HCT116 (cell line): ENCODE measurements around the gene PFDN5. TPM values are rescaled to one million over a fixed set of nuclear protein-coding genes. Genes with fewer than 3 reads are reported as not detected.

Experiments
- ATAC-seq: fragments of 200-7000 bp; cut with Tn5 transposase; 2 replicates; pipeline ENCODE4 v1.9.1; 2020; ENCODE audit warnings: mild to moderate bottlenecking, moderate library complexity
- BruUV-seq: library from RNA; stranded (reverse); fragments of 400-500 nt; replicated peaks from 2 replicates; lab custom pipeline; 2021; lab: Mats Ljungman, UMichigan
- CTCF ChIA-PET: fragments of 300-600 bp; sonication (Branson Sonifier 250); formaldehyde crosslinking; loops from one replicate; lab custom pipeline; 2021; ENCODE audit warnings: antibody characterized with exemption; lab: Charles Lee
- POLR2A ChIA-PET: fragments of 300-600, 350-600 bp; sonication (Branson Sonifier 250); formaldehyde crosslinking; loops from one replicate; lab custom pipeline; 2021; ENCODE audit warnings: antibody characterized with exemption; lab: Charles Lee
- RAD21 ChIA-PET, 2 experiments: fragments of 300-600 bp; sonication (Branson Sonifier 250); formaldehyde crosslinking; loops; one replicate each; lab custom pipeline; 2023; ENCODE audit warnings: low total read pairs in 2 of 2; ENCODE audit not compliant: uncharacterized antibody in 2 of 2, unreplicated experiment in 2 of 2, low non-redundant PET in 1 of 2; lab: Charles Lee
- DNase-seq: peaks from one replicate; pipeline ENCODE4 v3.0.0-alpha.2; 2010; ENCODE audit warnings: low read depth, low spot score
- H2AFZ ChIP-seq: fragments of 200-600 bp; shearing (Covaris generic), sonication (generic); 2 replicates; pipeline ENCODE4 v1.6.1; 2017; ENCODE audit warnings: low read depth, mixed run types, mixed read lengths, antibody characterized with exemption, low read length; ENCODE audit not compliant: poor library complexity, severe bottlenecking
- H3K27ac ChIP-seq: 2 replicates; pipeline ENCODE4 v1.5.1; 2012; ENCODE audit warnings: low read depth, low read length
- H3K27me3 ChIP-seq: fragments of 200-600 bp; sonication (generic); 2 replicates; pipeline ENCODE4 v1.6.1; 2016; ENCODE audit warnings: mixed run types, low read length, mixed read lengths; ENCODE audit not compliant: insufficient read depth
- H3K36me3 ChIP-seq, 2 experiments: fragments of 200-500 bp in 1 of 2; fragments of 200-600 bp in 1 of 2; sonication (Bioruptor generic) in 1 of 2; sonication (generic) in 1 of 2; 2 replicates each; pipeline versions ENCODE4 v1.5.1 to v1.6.1; 2014 to 2016; ENCODE audit warnings: low read length in 2 of 2, inconsistent platforms in 1 of 2, mixed read lengths in 1 of 2, mixed run types in 1 of 2; ENCODE audit not compliant: insufficient read depth in 2 of 2, control insufficient read depth in 1 of 2
- H3K4me1 ChIP-seq, 2 experiments: fragments of 200-600 bp in 1 of 2; sonication (generic) in 1 of 2; 2 replicates each; pipeline versions ENCODE4 v1.5.1 to v1.6.1; 2012 to 2017; ENCODE audit warnings: low read length in 2 of 2, inconsistent platforms in 1 of 2, mild to moderate bottlenecking in 1 of 2, mixed read lengths in 1 of 2, mixed run types in 1 of 2, moderate library complexity in 1 of 2; ENCODE audit not compliant: insufficient read depth in 2 of 2, control insufficient read depth in 1 of 2
- H3K4me2 ChIP-seq: fragments of 200-600 bp; sonication (generic); 2 replicates; pipeline ENCODE4 v1.6.1; 2017; ENCODE audit warnings: mixed run types, low read length, mixed read lengths
- H3K4me3 ChIP-seq, 2 experiments: fragments of 200-600 bp in 1 of 2; sonication (generic) in 1 of 2; replicated peaks in 1 of 2; 2 replicates each; pipeline ENCODE4 v1.5.1; 2011 to 2016; ENCODE audit warnings: low read length in 2 of 2, control low read depth in 1 of 2, low read depth in 1 of 2, mild to moderate bottlenecking in 1 of 2, mixed read lengths in 1 of 2, mixed run types in 1 of 2
- H3K79me2 ChIP-seq: fragments of 200-600 bp; sonication (generic); 2 replicates; pipeline ENCODE4 v1.6.1; 2017; ENCODE audit warnings: mild to moderate bottlenecking, mixed run types, low read length, moderate library complexity, mixed read lengths; ENCODE audit not compliant: insufficient read depth
- H3K9ac ChIP-seq: fragments of 200-600 bp; sonication (generic); 2 replicates; pipeline ENCODE4 v1.6.1; 2016; ENCODE audit warnings: low read length, mixed read lengths
- H3K9me2 ChIP-seq: fragments of 200-600 bp; sonication (generic), shearing (Covaris generic); 2 replicates; pipeline ENCODE4 v1.6.1; 2017; ENCODE audit warnings: mixed run types, mild to moderate bottlenecking, moderate library complexity; ENCODE audit not compliant: insufficient read depth
- H3K9me3 ChIP-seq, 2 experiments: fragments of 200-500 bp in 1 of 2; fragments of 200-600 bp in 1 of 2; sonication (Bioruptor generic) in 1 of 2; sonication (generic) in 1 of 2; 2 replicates each; pipeline ENCODE4 v1.6.1; 2014 to 2017; ENCODE audit warnings: low read length in 2 of 2, mixed read lengths in 2 of 2, inconsistent platforms in 1 of 2, low read depth in 1 of 2, mild to moderate bottlenecking in 1 of 2, mixed run types in 1 of 2, moderate library complexity in 1 of 2; ENCODE audit not compliant: control insufficient read depth in 1 of 2, insufficient read depth in 1 of 2
- H4K20me1 ChIP-seq: fragments of 200-600 bp; sonication (generic), shearing (Covaris generic); 2 replicates; pipeline ENCODE4 v1.6.1; 2017; ENCODE audit warnings: mixed run types, mild to moderate bottlenecking, moderate library complexity; ENCODE audit not compliant: insufficient read depth
- ATF3 ChIP-seq: IDR thresholded peaks from 2 replicates; pipeline ENCODE4 v1.6.1; 2012
- CTCF ChIP-seq, 3 experiments: fragments of 200-600 bp in 1 of 3; sonication (generic) in 1 of 3; IDR thresholded peaks in 2 of 3; conservative IDR thresholded peaks in 1 of 3; 2 replicates each; pipeline ENCODE4 v1.5.1; 2012 to 2017; ENCODE audit warnings: low read depth in 2 of 3, low read length in 2 of 3, antibody characterized with exemption in 1 of 3, borderline replicate concordance in 1 of 3, control low read depth in 1 of 3, mild to moderate bottlenecking in 1 of 3, mixed read lengths in 1 of 3, mixed run types in 1 of 3, moderate library complexity in 1 of 3; ENCODE audit not compliant: insufficient read depth in 1 of 3
- EGR1 ChIP-seq: IDR thresholded peaks from 2 replicates; pipeline ENCODE4 v1.6.1; 2012; ENCODE audit warnings: low read depth
- ELF1 ChIP-seq: IDR thresholded peaks from 2 replicates; pipeline ENCODE4 v1.6.1; 2012; ENCODE audit warnings: low read depth, borderline replicate concordance
- JUND ChIP-seq: IDR thresholded peaks from 2 replicates; pipeline ENCODE4 v1.6.1; 2012
- MAX ChIP-seq: IDR thresholded peaks from 2 replicates; pipeline ENCODE4 v1.6.1; 2012
- POLR2A ChIP-seq: IDR thresholded peaks from 2 replicates; pipeline ENCODE4 v1.7.0; 2011; ENCODE audit warnings: borderline replicate concordance; ENCODE audit not compliant: insufficient read depth, insufficient read length; ENCODE audit errors: extremely low read depth
- POLR2AphosphoS5 ChIP-seq: IDR thresholded peaks from 2 replicates; pipeline ENCODE4 v1.6.1; 2011; ENCODE audit warnings: mild to moderate bottlenecking, low read depth, low read length, moderate library complexity
- RAD21 ChIP-seq: IDR thresholded peaks from 2 replicates; pipeline ENCODE4 v1.6.1; 2012; ENCODE audit warnings: low read depth, mild to moderate bottlenecking
- SIN3A ChIP-seq: IDR thresholded peaks from 2 replicates; pipeline ENCODE4 v1.6.1; 2012; ENCODE audit warnings: low read depth
- SP1 ChIP-seq: IDR thresholded peaks from 2 replicates; pipeline ENCODE4 v1.6.1; 2012; ENCODE audit warnings: low read depth
- TCF7L2 ChIP-seq: IDR thresholded peaks from 2 replicates; pipeline ENCODE4 v1.7.0; 2011; ENCODE audit warnings: borderline replicate concordance, inconsistent platforms; ENCODE audit not compliant: insufficient read depth, insufficient read length; ENCODE audit errors: extremely low read depth
- YY1 ChIP-seq: IDR thresholded peaks from 2 replicates; pipeline ENCODE4 v1.6.1; 2011; ENCODE audit warnings: low read length, low read depth, moderate library complexity, mild to moderate bottlenecking; ENCODE audit not compliant: insufficient replicate concordance; ENCODE audit errors: extremely low read depth
- intact Hi-C: fragments of 100-400 bp; cut with micrococcal nuclease; formaldehyde crosslinking; loops from 2 replicates; pipeline ENCODE4 v1.10.0; 2022
- total RNA-seq: library from RNA; stranded (reverse); gene quantifications from one replicate; pipeline ENCODE4 v1.2.1, GENCODE V29; 2021; ENCODE audit not compliant: unreplicated experiment

PFDN5 gene
- total RNA-seq, 1 experiment from 2014 or later = 318 TPM

- Histone ChIP-seq H2AFZ (no peak overlapping the region), H3K9me3 (no peaks in the 10 kb centered on the region), H3K27me3 (no peaks in the 10 kb centered on the region), H3K9me2 (no peaks in the 10 kb centered on the region), H3K9ac (peak overlapping the region; percentile 94), H4K20me1 (no peaks in the 10 kb centered on the region), H3K79me2 (peaks cover 11% of the 10 kb centered on the region; the same call in 1 of the 2 replicates), H3K36me3 (peaks cover 0 to 2% of the 10 kb centered on the region in 2 experiments; a peak in 2 of 4 replicates), H3K4me1 (peaks cover 15 to 23% of the 10 kb centered on the region in 2 experiments), H3K4me3 (peak overlapping the region; percentile 91 to 97), H3K27ac (peak overlapping the region; percentile 85), H3K4me2 (peak overlapping the region; percentile 96)
- no peak for TF ChIP-seq ATF3
- peak; percentile 53; the same call in 1 of the 2 replicates for TF ChIP-seq MAX
- peak; percentile 22; the same call in 1 of the 2 replicates for TF ChIP-seq SIN3A
- TF ChIP-seq EGR1 = no peak
- peak; percentile 84 for TF ChIP-seq RAD21
- peak; percentile 94 for TF ChIP-seq YY1
- peak; percentile 33 to 72 (median 42); a peak in 4 of 6 replicates for TF ChIP-seq CTCF (IDR thresholded peaks at IDR 0.05 in 2 of 3, conservative IDR thresholded peaks at IDR 0.05 in 1 of 3; ENCODE audit: borderline replicate concordance in 1 of 3, insufficient read depth in 1 of 3, low read depth in 2 of 3, low read length in 2 of 3)
- TF ChIP-seq ELF1 = peak; percentile 82; the same call in 1 of the 2 replicates
- TF ChIP-seq SP1 = 0 out of 2 replicates have a peak, but pooled peaks have one; percentile 39
- TF ChIP-seq JUND = no peak
- peak; percentile 53 for TF ChIP-seq POLR2AphosphoS5
- peak; percentile 37 for TF ChIP-seq POLR2A
- TF ChIP-seq TCF7L2 = peak; percentile 72
- peak; percentile 83 for ATAC-seq
- RAD21 ChIA-PET = interaction anchor here (0.8 to 1.9 kb wide), 5 partner anchors 16 to 39 kb away, joined by 3 to 8 read pairs (median 3); partner anchors contain the start of gene ESPL1 (in 1 of the 2)
- CTCF ChIA-PET = interaction anchor here (0.7 to 2.0 kb wide), 5 partner anchors 15 to 92 kb away, joined by 3 to 22 read pairs (median 4); no protein-coding TSS in a partner anchor
- peak; percentile 48 for DNase-seq
- TSS peak; percentile 94 for BruUV-seq
- POLR2A ChIA-PET = interaction anchor here (1.2 to 1.3 kb wide), 2 partner anchors 190 to 246 kb away, joined by 3 read pairs; partner anchors contain the start of genes EIF4B and PRR13
- intact Hi-C loops = loop anchor here (1.0 to 2.0 kb wide), 3 partner anchors 19 to 38 kb away; partner anchors contain the start of gene RARG
These were observed 43.6 kb upstream of the PFDN5 start for GRCh38 chr12:53251477-53252348.
